A549 (cell line): ENCODE measurements around the gene RCSD1. TPM values are rescaled to one million over a fixed set of nuclear protein-coding genes. Genes with fewer than 3 reads are reported as not detected.

ENCODE experiments used
- ATAC-seq, 2 experiments: fragments of 200-7000 bp in 1 of 2; fragments of >200 bp in 1 of 2; cut with Nextera tagmentation in 1 of 2; cut with Tn5 transposase in 1 of 2; 3 replicates each; pipeline versions ENCODE4 v1.8.0 to v1.9.1; 2018 to 2020; ENCODE audit warnings: mild to moderate bottlenecking in 1 of 2, moderate library complexity in 1 of 2
- CTCF ChIA-PET: fragments of 300-600 bp; sonication (Branson Sonifier 250); formaldehyde crosslinking; extraction: SDS; loops from one replicate; lab custom pipeline; 2021; ENCODE audit warnings: antibody characterized with exemption, inconsistent platforms; lab: Yijun Ruan, JAX
- POLR2A ChIA-PET: fragments of 350-600 bp; formaldehyde crosslinking; extraction: SDS; loops from one replicate; lab custom pipeline; 2021; ENCODE audit warnings: antibody characterized with exemption, inconsistent platforms; lab: Yijun Ruan, JAX
- DNase-seq, 2 experiments: peaks; one replicate each; pipeline versions ENCODE4 v3.0.0 to v3.0.0-alpha.2; 2011 to 2016; ENCODE audit warnings: low read depth in 1 of 2, low spot score in 1 of 2
- FAIRE-seq: peaks from 2 replicates; lab custom pipeline; 2011; peaks lifted over from hg19 to GRCh38; lab: Jason Lieb, UNC
- H3K27ac ChIP-seq, 2 experiments: fragments of >200 bp; sonication (Bioruptor Twin); formaldehyde crosslinking; 3 replicates each; pipeline ENCODE4 v1.5.1; 2016 to 2017
- H3K4me1 ChIP-seq: fragments of >200 bp; sonication (Bioruptor Twin); formaldehyde crosslinking; 3 replicates; pipeline ENCODE4 v1.6.1; 2016
- H3K4me2 ChIP-seq: fragments of >200 bp; sonication (Bioruptor Twin); formaldehyde crosslinking; 3 replicates; pipeline ENCODE4 v1.6.1; 2016
- H3K4me3 ChIP-seq: fragments of >200 bp; sonication (Bioruptor Twin); formaldehyde crosslinking; 3 replicates; pipeline ENCODE4 v1.5.1; 2016
- H3K9me3 ChIP-seq: fragments of >200 bp; sonication (Bioruptor Twin); formaldehyde crosslinking; 3 replicates; pipeline ENCODE4 v1.6.1; 2016
- CBX2 ChIP-seq: fragments of 200-600 bp; sonication (generic); IDR thresholded peaks from 2 replicates; pipeline ENCODE4 v1.6.1; 2016; ENCODE audit warnings: low read depth, mild to moderate bottlenecking, borderline replicate concordance
- CBX8 ChIP-seq: fragments of 200-600 bp; sonication (generic); IDR thresholded peaks from 2 replicates; pipeline ENCODE4 v1.6.1; 2016
- ESRRA ChIP-seq: fragments of 150-350 bp; IDR thresholded peaks from 2 replicates; pipeline ENCODE4 v1.6.1; 2014; ENCODE audit warnings: mild to moderate bottlenecking, low read length, borderline replicate concordance
- FOSB ChIP-seq: fragments of 250-450 bp; sonication (Bioruptor Pico); IDR thresholded peaks from 2 replicates; pipeline ENCODE4 v1.5.0; 2020; ENCODE audit warnings: mild to moderate bottlenecking, moderate library complexity
- FOSL2 ChIP-seq, 2 experiments: fragments of 450-650 bp in 1 of 2; fragments of >200 bp in 1 of 2; sonication (Bioruptor Twin) in 1 of 2; formaldehyde crosslinking; IDR thresholded peaks; 2 replicates each; pipeline versions ENCODE4 v1.5.0 to v1.6.1; 2016 to 2020; ENCODE audit warnings: mild to moderate bottlenecking in 1 of 2, moderate library complexity in 1 of 2
- GATA3 ChIP-seq: IDR thresholded peaks from 2 replicates; pipeline ENCODE4 v1.6.1; 2012; ENCODE audit warnings: borderline replicate concordance
- HES2 ChIP-seq: fragments of >200 bp; sonication (Bioruptor Twin); formaldehyde crosslinking; IDR thresholded peaks from 2 replicates; pipeline ENCODE4 v1.6.1; 2016
- HOXB13 ChIP-seq: fragments of 250-450 bp; sonication (Bioruptor Pico); IDR thresholded peaks from 2 replicates; pipeline ENCODE4 v1.5.0; 2020; ENCODE audit warnings: low read depth, mild to moderate bottlenecking, moderate library complexity
- KDM5A ChIP-seq: fragments of 200-600 bp; sonication (generic); IDR thresholded peaks from 2 replicates; pipeline ENCODE4 v1.6.1; 2016; ENCODE audit warnings: antibody characterized with exemption, mild to moderate bottlenecking
- MAFK ChIP-seq: fragments of 450-650 bp; IDR thresholded peaks from 2 replicates; pipeline ENCODE4 v1.6.1; 2014; ENCODE audit not compliant: partially characterized antibody
- MAX ChIP-seq: IDR thresholded peaks from 2 replicates; pipeline ENCODE4 v1.6.1; 2012
- MYC ChIP-seq: IDR thresholded peaks from 2 replicates; pipeline ENCODE4 v1.6.1; 2012; ENCODE audit warnings: mild to moderate bottlenecking, inconsistent platforms, low read length, improper control_type of control experiment, borderline replicate concordance
- NR3C1 ChIP-seq: fragments of >200 bp; sonication (Bioruptor Twin); formaldehyde crosslinking; IDR thresholded peaks from 3 replicates; pipeline ENCODE4 v1.6.1; 2017
- PHF8 ChIP-seq: fragments of 200-600 bp; sonication (generic); IDR thresholded peaks from 2 replicates; pipeline ENCODE4 v1.6.1; 2016; ENCODE audit warnings: low read depth, mild to moderate bottlenecking, antibody characterized with exemption, moderate library complexity, borderline replicate concordance
- RAD21 ChIP-seq, 2 experiments: fragments of >200 bp in 1 of 2; sonication (Bioruptor Twin) in 1 of 2; formaldehyde crosslinking in 1 of 2; IDR thresholded peaks in 1 of 2; conservative IDR thresholded peaks in 1 of 2; 2 replicates in 1 of 2; 3 replicates in 1 of 2; pipeline ENCODE4 v1.6.1; 2012 to 2018; ENCODE audit warnings: inconsistent platforms in 1 of 2
- RFX5 ChIP-seq: fragments of 450-650 bp; IDR thresholded peaks from 2 replicates; pipeline ENCODE4 v1.7.1; 2014; ENCODE audit warnings: antibody characterized with exemption, mild to moderate bottlenecking, moderate library complexity
- SMC3 ChIP-seq: fragments of >200 bp; sonication (Bioruptor Twin); formaldehyde crosslinking; IDR thresholded peaks from 3 replicates; pipeline ENCODE4 v1.6.1; 2018; ENCODE audit warnings: inconsistent platforms
- TFCP2L1 ChIP-seq: fragments of 250-450 bp; sonication (Bioruptor Pico); IDR thresholded peaks from 2 replicates; pipeline ENCODE4 v1.5.0; 2021; ENCODE audit warnings: mild to moderate bottlenecking
- ZC3H11A ChIP-seq: fragments of 450-650 bp; IDR thresholded peaks from 2 replicates; pipeline ENCODE4 v1.6.1; 2014; ENCODE audit warnings: antibody characterized with exemption, mild to moderate bottlenecking
- ZSCAN20 ChIP-seq: fragments of 250-450 bp; sonication (Bioruptor Pico); IDR thresholded peaks from 2 replicates; pipeline ENCODE4 v1.8.0; 2022; ENCODE audit warnings: mild to moderate bottlenecking, moderate library complexity
- WGBS: methylation state at CpG from one replicate; pipeline ENCODE4 v1.1.6; 2017; ENCODE audit errors: missing lambda C conversion rate; 5-methylcytosine and 5-hydroxymethylcytosine counted together
- polyA plus RNA-seq, 4 experiments: library from polyadenylated mRNA; depleted of rRNA in 3 of 4; stranded (reverse); fragments of >200 nt; fragmentation: RNase III in 1 of 4; extraction: RNeasy Plus Mini Kit Qiagen cat#74134 plus additional on column Dnase treatment in 1 of 4; gene quantifications; 2 replicates in 3 of 4; 3 replicates in 1 of 4; pipeline ENCODE4 v1.2.3, GENCODE V29; 2011 to 2017
- TF ChIP-seq, protein P1 (sequence below): fragments of >200 bp; sonication (Bioruptor Twin); formaldehyde crosslinking; IDR thresholded peaks from 3 replicates; pipeline ENCODE4 v1.5.1; 2016
- TF ChIP-seq, protein P2 (sequence below): fragments of 250-450 bp; sonication (Bioruptor Pico); IDR thresholded peaks from 2 replicates; pipeline ENCODE4 v1.5.0; 2020; ENCODE audit warnings: low read depth, mild to moderate bottlenecking, moderate library complexity
- TF ChIP-seq, protein P3 (sequence below): IDR thresholded peaks from 2 replicates; pipeline ENCODE4 v1.6.1; 2012; ENCODE audit warnings: low read depth, borderline replicate concordance

RCSD1 gene
- polyA plus RNA-seq, 2 of the 4 experiments (the other 2 are of a cell fraction) = not detected

- Histone ChIP-seq H3K9me3 (no peaks in the 10 kb centered on the region), H3K4me2 (no peak overlapping the region), H3K4me1 (peaks cover 2% of the 10 kb centered on the region; the same call in 2 of the 3 replicates), H3K4me3 (no peak overlapping the region), H3K27ac (no peak overlapping the region)
- DNase-seq (no peak), FAIRE-seq (no peak), ATAC-seq (no peak)
- CTCF ChIA-PET = interaction anchor here (1.7 to 4.3 kb wide), 4 partner anchors 10 to 91 kb away, joined by 4 to 115 read pairs (median 22); no protein-coding TSS in a partner anchor
- TF ChIP-seq MYC (no peak), CBX8 (no peak), KDM5A (no peak)
- WGBS = 74% methylated on average over 5 of the region's 5 CpGs
- POLR2A ChIA-PET = no interaction called here
Measured at GRCh38 chr1:167685844-167686243, 55.8 kb downstream of the RCSD1 start.

DNA sequence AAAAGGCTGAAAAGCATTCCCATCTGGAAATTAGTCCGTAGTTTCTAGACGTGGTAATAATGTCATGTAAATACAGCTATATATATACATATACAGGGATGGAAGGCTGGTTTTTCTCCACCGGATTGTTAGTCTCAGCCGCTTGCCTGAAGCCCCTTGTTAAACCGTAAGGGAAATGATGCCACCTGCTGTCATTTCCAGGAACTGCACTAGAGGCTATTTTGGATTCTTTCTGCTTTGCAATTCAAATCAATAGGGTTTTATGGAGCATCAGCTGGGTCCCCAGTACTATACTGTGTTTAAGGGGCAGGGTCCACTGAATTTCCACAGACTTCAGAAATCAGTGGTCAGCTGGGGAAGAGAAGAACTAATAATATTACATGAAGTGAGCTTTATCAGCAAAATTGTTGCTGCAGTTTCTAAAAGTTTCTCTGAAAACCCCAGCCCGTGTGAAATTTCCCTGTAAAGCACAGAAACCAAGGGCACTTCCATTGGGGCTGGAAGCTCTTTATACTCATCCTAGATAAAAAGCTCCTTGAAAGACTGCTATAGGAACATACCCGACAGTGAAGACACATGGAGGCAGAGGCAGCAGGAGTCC lies 58.0 kb downstream of the RCSD1 start:
- no peak overlapping the region for H3K4me3 ChIP-seq
- H3K4me1 ChIP-seq = peaks cover 2% of the 10 kb centered on the region; the same call in 2 of the 3 replicates
- no peak overlapping the region for H3K4me2 ChIP-seq
- DNase-seq = peak; percentile 76 to 78
- ATAC-seq = peak; percentile 60 to 82
- no peak overlapping the region for H3K27ac ChIP-seq
- H3K9me3 ChIP-seq = no peaks in the 10 kb centered on the region
- TF ChIP-seq, protein P1, sequence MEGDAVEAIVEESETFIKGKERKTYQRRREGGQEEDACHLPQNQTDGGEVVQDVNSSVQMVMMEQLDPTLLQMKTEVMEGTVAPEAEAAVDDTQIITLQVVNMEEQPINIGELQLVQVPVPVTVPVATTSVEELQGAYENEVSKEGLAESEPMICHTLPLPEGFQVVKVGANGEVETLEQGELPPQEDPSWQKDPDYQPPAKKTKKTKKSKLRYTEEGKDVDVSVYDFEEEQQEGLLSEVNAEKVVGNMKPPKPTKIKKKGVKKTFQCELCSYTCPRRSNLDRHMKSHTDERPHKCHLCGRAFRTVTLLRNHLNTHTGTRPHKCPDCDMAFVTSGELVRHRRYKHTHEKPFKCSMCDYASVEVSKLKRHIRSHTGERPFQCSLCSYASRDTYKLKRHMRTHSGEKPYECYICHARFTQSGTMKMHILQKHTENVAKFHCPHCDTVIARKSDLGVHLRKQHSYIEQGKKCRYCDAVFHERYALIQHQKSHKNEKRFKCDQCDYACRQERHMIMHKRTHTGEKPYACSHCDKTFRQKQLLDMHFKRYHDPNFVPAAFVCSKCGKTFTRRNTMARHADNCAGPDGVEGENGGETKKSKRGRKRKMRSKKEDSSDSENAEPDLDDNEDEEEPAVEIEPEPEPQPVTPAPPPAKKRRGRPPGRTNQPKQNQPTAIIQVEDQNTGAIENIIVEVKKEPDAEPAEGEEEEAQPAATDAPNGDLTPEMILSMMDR = peak; percentile 91
- peak; percentile 94 to 96 for TF ChIP-seq RAD21 (conservative IDR thresholded peaks at IDR 0.05 in 1 of 2, IDR thresholded peaks at IDR 0.05 in 1 of 2)
- no peak for TF ChIP-seq ESRRA
- peak; percentile 95 for TF ChIP-seq SMC3
- POLR2A ChIA-PET = no interaction called here
- CTCF ChIA-PET = interaction anchor here (0.5 to 4.3 kb wide), 61 partner anchors 10 to 628 kb away, joined by 3 to 115 read pairs (median 5); partner anchors contain the start of genes CREG1 and RCSD1
- FAIRE-seq = no peak
- WGBS = 17% methylated on average over 7 of the region's 7 CpGs

- Histone ChIP-seq H3K27ac (no peak overlapping the region), H3K9me3 (no peaks in the 10 kb centered on the region), H3K4me2 (no peak overlapping the region), H3K4me1 (peaks cover 2% of the 10 kb centered on the region; the same call in 2 of the 3 replicates), H3K4me3 (no peak overlapping the region)
- TF ChIP-seq GATA3 (no peak), ZC3H11A (no peak), SMC3 (no peak), FOSB (CRISPR knock-in tag) (no peak), PHF8 (no peak), HES2 (no peak)
- TF ChIP-seq, protein P2, sequence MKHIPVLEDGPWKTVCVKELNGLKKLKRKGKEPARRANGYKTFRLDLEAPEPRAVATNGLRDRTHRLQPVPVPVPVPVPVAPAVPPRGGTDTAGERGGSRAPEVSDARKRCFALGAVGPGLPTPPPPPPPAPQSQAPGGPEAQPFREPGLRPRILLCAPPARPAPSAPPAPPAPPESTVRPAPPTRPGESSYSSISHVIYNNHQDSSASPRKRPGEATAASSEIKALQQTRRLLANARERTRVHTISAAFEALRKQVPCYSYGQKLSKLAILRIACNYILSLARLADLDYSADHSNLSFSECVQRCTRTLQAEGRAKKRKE (CRISPR knock-in tag) = no peak
- TF ChIP-seq, protein P3, sequence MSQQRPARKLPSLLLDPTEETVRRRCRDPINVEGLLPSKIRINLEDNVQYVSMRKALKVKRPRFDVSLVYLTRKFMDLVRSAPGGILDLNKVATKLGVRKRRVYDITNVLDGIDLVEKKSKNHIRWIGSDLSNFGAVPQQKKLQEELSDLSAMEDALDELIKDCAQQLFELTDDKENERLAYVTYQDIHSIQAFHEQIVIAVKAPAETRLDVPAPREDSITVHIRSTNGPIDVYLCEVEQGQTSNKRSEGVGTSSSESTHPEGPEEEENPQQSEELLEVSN = no peak
- FAIRE-seq (no peak), DNase-seq (no peak), ATAC-seq (no peak)
- CTCF ChIA-PET = interaction anchor here (0.6 to 4.3 kb wide), 7 partner anchors 9 to 134 kb away, joined by 3 to 115 read pairs (median 4); no protein-coding TSS in a partner anchor
- POLR2A ChIA-PET = no interaction called here
- 74% methylated on average over 5 of the region's 5 CpGs for WGBS
Measured at GRCh38 chr1:167689567-167689920, 59.5 kb downstream of the RCSD1 start.

- Histone ChIP-seq H3K27ac (no peak overlapping the region), H3K9me3 (no peaks in the 10 kb centered on the region), H3K4me2 (no peak overlapping the region), H3K4me1 (peaks cover 2% of the 10 kb centered on the region; the same call in 2 of the 3 replicates), H3K4me3 (no peak overlapping the region)
- ChIA-PET POLR2A (no interaction called here), CTCF (interaction anchor here (0.6 to 3.1 kb wide), 9 partner anchors 9 to 278 kb away, joined by 3 to 19 read pairs (median 3); no protein-coding TSS in a partner anchor)
- DNase-seq (no peak), ATAC-seq (no peak), FAIRE-seq (no peak)
- WGBS = 76% methylated on average over 4 of the region's 4 CpGs
- TF ChIP-seq ESRRA = no peak
- no peak for TF ChIP-seq HOXB13
- TF ChIP-seq PHF8 = no peak
- TF ChIP-seq CBX2 = no peak
- no peak for TF ChIP-seq ZSCAN20 (CRISPR knock-in tag)
- TF ChIP-seq MAX = no peak
- TF ChIP-seq, protein P1 = no peak
- no peak for TF ChIP-seq RFX5
- TF ChIP-seq MAFK = no peak
- no peak for TF ChIP-seq NR3C1
- no peak for TF ChIP-seq TFCP2L1 (CRISPR knock-in tag)
- no peak for TF ChIP-seq FOSL2 (IDR thresholded peaks at IDR 0.05)
- TF ChIP-seq FOSL2 (CRISPR knock-in tag; IDR thresholded peaks at IDR 0.05) = no peak
Measured at GRCh38 chr1:167690053-167690452, 60.0 kb downstream of the RCSD1 start.
